ENCODE measurements around the gene UBE2E3. TPM values are rescaled to one million over a fixed set of nuclear protein-coding genes. Genes with fewer than 3 reads are reported as not detected.

UBE2E3 gene
- polyA plus RNA-seq, 1 experiment, result 58.8 TPM

DNA sequence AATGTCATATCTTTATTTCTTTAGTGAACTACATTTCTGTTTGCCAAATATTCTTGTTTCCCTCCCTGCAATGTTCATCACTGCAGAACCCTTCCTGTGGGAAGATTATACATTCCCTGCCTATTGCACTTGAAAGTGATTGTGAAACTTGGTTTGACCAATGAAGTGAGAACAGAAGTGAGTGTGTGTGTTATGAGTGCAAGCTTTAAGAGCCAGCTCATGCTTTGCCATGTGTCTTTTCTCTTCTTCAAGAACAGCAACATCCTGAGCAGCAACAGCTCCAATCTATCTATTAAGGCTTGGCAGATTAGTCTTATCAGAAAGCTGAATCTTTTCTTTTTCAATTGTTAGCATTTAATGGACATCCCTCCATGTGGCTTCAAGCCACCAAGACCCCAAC is 42.0 kb upstream of the UBE2E3 start:
- Histone ChIP-seq H3K27me3 (ENCODE audit: control insufficient read depth, insufficient read depth, low read length) (no peaks in the 10 kb centered on the region), H3K36me3 (ENCODE audit: control insufficient read depth, insufficient read depth, low read length) (no peaks in the 10 kb centered on the region), H3K4me3 (ENCODE audit: low read depth, low read length) (no peak overlapping the region)
- no peak for DNase-seq (ENCODE audit: low read depth)
- ChIA-PET CTCF (interaction anchor here (0.6 to 1.4 kb wide), 3 partner anchors 10 to 356 kb away, joined by 3 to 4 read pairs (median 4); no protein-coding TSS in a partner anchor), POLR2A (no interaction called here)
- TF ChIP-seq CTCF (IDR thresholded peaks at IDR 0.05; ENCODE audit: insufficient read depth, low read depth, low read length), result no peak

GRCh38 chr2:180943275-180943674 is 37.1 kb upstream of the UBE2E3 start:
- Histone ChIP-seq H3K36me3 (ENCODE audit: control insufficient read depth, insufficient read depth, low read length) (no peaks in the 10 kb centered on the region), H3K4me3 (ENCODE audit: low read depth, low read length) (no peak overlapping the region), H3K27me3 (ENCODE audit: control insufficient read depth, insufficient read depth, low read length) (no peaks in the 10 kb centered on the region)
- TF ChIP-seq CTCF (IDR thresholded peaks at IDR 0.05; ENCODE audit: insufficient read depth, low read depth, low read length), result no peak
- ChIA-PET POLR2A (no interaction called here), CTCF (interaction anchor here (1.3 kb wide), 1 partner anchor 11 kb away, joined by 3 read pairs; no protein-coding TSS in a partner anchor)
- no peak for DNase-seq (ENCODE audit: low read depth)

- ChIA-PET POLR2A (no interaction called here), CTCF (interaction anchor here (1.3 kb wide), 1 partner anchor 10 kb away, joined by 3 read pairs; no protein-coding TSS in a partner anchor)
- Histone ChIP-seq H3K4me3 (ENCODE audit: low read depth, low read length) (no peak overlapping the region), H3K36me3 (ENCODE audit: control insufficient read depth, insufficient read depth, low read length) (no peaks in the 10 kb centered on the region), H3K27me3 (ENCODE audit: control insufficient read depth, insufficient read depth, low read length) (no peaks in the 10 kb centered on the region)
- TF ChIP-seq CTCF (IDR thresholded peaks at IDR 0.05; ENCODE audit: insufficient read depth, low read depth, low read length), result no peak
- DNase-seq (ENCODE audit: low read depth), result no peak
Observed at GRCh38 chr2:180944372-180944771, 36.0 kb upstream of the UBE2E3 start.

DNA sequence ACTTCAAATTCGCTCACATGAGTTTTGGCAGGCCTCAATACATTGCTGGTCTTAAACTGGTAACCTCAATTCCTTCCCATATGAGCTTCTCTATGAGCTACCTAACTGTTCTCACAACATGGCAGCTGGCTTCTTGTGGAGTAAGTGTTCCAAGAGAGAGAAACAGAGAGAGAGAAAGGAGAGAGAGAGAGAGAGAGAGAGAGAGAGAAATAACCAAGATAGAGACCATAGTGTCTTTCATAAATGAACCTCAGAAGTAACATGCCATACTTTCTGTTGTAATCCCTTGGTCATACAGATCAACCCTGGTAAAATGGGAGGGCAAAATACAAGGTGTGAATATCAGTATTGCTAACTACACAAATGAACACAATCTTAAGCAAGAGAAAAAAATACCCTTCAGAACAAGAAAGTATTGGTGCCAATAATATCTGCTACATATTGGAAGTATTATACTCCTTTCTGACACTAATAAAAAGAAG is 33.2 kb upstream of the UBE2E3 start:
- Histone ChIP-seq H3K4me3 (ENCODE audit: low read depth, low read length) (no peak overlapping the region), H3K27me3 (ENCODE audit: control insufficient read depth, insufficient read depth, low read length) (no peaks in the 10 kb centered on the region), H3K36me3 (ENCODE audit: control insufficient read depth, insufficient read depth, low read length) (no peaks in the 10 kb centered on the region)
- no peak for DNase-seq (ENCODE audit: low read depth)
- ChIA-PET CTCF (no interaction called here), POLR2A (no interaction called here)
- TF ChIP-seq CTCF (IDR thresholded peaks at IDR 0.05; ENCODE audit: insufficient read depth, low read depth, low read length), result no peak

GRCh38 chr2:180949896-180950295 is 30.5 kb upstream of the UBE2E3 start:
- CTCF ChIA-PET, result interaction anchor here (0.6 kb wide), 1 partner anchor 257 kb away, joined by 3 read pairs; no protein-coding TSS in a partner anchor
- POLR2A ChIA-PET, result no interaction called here
- Histone ChIP-seq H3K36me3 (ENCODE audit: control insufficient read depth, insufficient read depth, low read length) (no peaks in the 10 kb centered on the region), H3K4me3 (ENCODE audit: low read depth, low read length) (no peak overlapping the region), H3K27me3 (ENCODE audit: control insufficient read depth, insufficient read depth, low read length) (no peaks in the 10 kb centered on the region)
- no peak for DNase-seq (ENCODE audit: low read depth)
- TF ChIP-seq CTCF (IDR thresholded peaks at IDR 0.05; ENCODE audit: insufficient read depth, low read depth, low read length), result no peak
